T47D (cell line): Measurements from ENCODE around the gene KIAA0586.
A peak's percentile ranks its signal among the peaks of the same experiment; 100 is the strongest.

ENCODE experiments used
- DNase-seq, 2 experiments: peaks; one replicate each; pipeline versions ENCODE4 v3.0.0 to v3.0.0-alpha.2; 2011 to 2012; ENCODE audit warnings: low read depth in 1 of 2, low spot score in 1 of 2
- JUND ChIP-seq: IDR thresholded peaks from 2 replicates; pipeline ENCODE4 v1.6.1; 2012; ENCODE audit warnings: low read depth
- in situ Hi-C: cut with HindIII; loops from 2 replicates; pipeline ENCODE4 v1.10.0; 2016; ENCODE audit warnings: low sequenced_read_pairs, low pct_unique_long_range_greater_than_20kb

KIAA0586 gene

GRCh38 chr14:58426670-58427280 lies 744 bp upstream of the KIAA0586 start:
- in situ Hi-C loops = no loop called here
- DNase-seq = peak; percentile 28 to 85
- no peak for TF ChIP-seq JUND

DNA sequence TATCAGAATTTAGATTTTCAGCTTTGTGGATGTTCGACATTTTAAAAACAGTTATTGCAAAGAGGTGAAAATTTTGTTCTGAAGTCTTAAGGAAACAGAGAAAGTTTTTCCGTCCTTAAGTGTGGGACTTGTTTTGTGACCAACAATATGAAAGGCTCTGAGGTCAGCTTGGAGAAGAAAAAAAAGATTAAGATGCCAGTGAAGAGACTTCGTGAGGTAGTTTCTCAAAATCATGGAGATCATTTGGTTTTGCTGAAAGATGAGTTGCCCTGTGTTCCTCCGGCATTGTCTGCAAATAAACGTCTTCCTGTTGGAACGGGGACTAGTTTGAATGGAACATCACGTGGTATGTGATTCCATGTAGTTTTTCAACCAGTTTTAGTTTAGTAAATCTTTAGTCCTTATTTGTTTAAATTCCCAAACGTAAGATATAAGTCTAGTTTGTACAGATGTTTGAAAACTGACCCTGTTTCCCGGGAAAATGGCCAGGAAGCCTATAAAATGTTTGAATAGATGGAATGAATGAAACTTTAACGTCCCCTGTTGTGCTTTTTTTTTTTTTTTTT lies 682 bp downstream of the KIAA0586 start:
- in situ Hi-C loops = no loop called here
- no peak for TF ChIP-seq JUND
- peak; percentile 16 to 55 for DNase-seq

DNA sequence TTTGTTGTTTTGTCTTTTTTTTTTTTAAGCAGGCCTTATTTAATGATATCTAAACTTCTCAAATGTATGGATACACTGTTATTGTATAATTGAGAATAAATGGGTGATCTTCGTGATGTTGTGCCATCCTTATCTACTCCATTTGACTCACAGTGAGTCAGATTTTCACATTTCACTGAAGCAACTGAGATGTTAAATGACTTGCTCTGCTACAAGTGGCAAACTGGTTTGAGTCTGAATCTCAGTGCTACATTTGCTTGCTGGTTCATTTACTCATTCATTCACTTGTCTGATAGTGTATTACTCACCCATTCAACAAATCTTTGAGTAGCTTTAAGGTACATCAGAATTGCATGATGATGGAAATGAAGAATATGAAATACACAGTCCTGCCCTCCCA lies 2.6 kb downstream of the KIAA0586 start:
- no peak for TF ChIP-seq JUND
- in situ Hi-C loops = no loop called here
- no peak for DNase-seq

DNA sequence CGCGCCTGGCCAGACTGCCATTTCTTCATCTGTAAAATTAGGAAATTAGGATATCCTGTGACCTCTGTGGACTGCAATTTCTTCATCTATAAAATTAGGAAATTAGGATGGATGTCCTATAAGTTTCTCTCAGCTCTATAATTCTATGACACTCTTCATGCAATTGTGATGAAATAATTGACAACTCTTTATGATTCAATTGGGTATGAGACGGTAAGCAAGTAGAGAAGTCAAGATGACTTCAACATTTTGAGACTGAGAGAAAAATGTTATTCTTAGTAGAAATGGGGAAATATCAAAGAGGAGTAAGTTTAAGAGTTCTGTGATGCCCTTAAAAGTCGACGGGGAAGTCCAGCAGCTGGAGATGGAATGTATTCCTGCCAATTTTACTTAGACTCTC lies 12.0 kb downstream of the KIAA0586 start:
- in situ Hi-C loops = no loop called here
- no peak for TF ChIP-seq JUND
- DNase-seq = no peak

DNA sequence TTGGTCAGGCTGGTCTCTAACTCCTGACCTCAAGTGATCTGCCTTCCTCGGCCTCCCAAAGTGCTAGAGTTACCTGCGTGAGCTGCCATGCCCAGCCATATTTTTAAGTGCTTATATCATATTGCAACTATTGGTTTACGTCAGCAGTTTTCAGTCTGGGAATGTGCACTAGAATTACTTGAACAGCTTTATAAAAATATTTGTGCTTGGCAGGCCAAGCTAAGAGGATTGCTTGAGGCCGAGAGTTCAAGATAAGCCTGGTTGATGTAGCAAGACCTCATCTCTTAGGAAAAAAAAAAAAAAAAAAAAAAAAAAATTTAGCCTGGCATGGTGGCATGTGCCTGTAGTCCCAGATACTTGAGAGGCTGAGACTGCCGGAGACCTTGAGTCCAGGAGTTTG lies 17.1 kb downstream of the KIAA0586 start:
- no peak for TF ChIP-seq JUND
- DNase-seq = no peak

DNA sequence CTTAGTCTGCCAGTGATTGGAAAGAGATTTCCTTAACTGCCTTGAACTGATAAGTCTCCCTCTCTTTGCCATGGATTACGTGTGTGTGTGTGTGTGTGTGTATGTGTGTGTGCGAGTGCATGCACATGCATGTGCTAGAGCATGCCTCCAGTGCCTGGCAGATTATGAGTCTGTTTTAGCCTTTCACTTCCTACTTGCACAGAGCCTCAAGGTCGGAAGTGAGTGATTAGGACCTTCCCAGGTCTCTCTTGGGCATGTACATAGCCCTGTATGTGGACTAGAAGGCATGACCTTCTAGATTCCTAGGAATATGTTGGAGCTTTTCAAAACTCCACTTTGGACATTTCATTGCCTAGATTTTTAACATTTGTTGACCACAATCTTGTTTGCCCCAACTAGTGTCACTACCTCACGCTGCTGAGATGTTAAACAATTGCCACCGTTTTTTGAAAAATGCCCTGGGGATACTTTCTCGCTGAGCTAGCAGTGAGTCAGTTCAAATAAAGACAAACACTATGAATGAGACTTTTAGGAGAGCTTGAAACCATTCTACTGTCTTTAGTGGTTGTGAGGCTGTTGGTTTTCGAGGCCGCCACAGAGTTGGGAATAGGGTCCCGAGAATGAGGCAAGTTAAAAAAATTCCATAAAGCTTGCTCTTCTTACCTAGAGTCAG lies 28.2 kb downstream of the KIAA0586 start:
- in situ Hi-C loops = no loop called here
- TF ChIP-seq JUND = no peak; the same call in 1 of the 2 replicates
- DNase-seq = peak; percentile 13 to 74

More for the DNA sequence above, 17.1 kb downstream of the KIAA0586 start:
- in situ Hi-C loops = no loop called here

DNA sequence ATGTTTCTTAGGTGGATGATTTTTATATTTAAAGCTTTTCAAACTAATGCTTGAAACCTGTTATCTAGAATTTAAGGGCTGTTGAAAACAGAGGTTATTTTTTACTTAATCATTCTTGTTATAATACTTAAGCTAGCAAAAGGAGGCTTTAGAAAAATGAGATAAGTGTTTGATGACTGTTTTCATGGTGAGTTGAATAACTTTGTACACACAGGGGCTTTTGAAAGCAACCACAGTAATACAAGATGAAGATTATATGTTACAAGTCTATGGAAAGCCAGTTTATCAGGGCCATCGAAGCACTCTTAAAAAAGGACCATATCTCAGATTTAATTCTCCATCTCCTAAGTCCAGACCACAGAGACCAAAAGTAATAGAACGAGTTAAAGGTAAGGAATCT lies 33.3 kb downstream of the KIAA0586 start:
- in situ Hi-C loops = no loop called here
- TF ChIP-seq JUND = no peak
- DNase-seq = no peak

GRCh38 chr14:58463147-58463546 lies 35.6 kb downstream of the KIAA0586 start:
- in situ Hi-C loops = no loop called here
- DNase-seq = no peak
- TF ChIP-seq JUND = no peak

DNA sequence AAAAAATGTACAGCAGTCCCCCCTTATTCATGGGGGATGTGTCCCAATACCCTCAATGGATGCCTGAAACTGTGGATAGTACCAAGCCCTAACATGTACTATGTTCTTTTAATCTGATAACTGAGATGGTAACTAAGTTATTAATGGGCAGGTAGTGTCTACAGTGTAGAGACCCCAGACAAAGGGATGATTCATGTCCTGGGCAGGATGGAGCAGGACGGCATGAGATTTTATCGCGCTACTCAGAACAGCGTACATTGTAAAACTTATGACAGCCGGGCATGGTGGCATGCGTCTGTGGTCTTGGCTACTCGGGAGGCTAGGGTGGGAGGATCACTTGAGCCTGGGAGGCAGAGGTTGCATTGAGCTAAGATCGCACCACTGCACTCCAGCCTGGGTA lies 37.1 kb downstream of the KIAA0586 start:
- no peak for DNase-seq
- in situ Hi-C loops = no loop called here
- no peak for TF ChIP-seq JUND

DNA sequence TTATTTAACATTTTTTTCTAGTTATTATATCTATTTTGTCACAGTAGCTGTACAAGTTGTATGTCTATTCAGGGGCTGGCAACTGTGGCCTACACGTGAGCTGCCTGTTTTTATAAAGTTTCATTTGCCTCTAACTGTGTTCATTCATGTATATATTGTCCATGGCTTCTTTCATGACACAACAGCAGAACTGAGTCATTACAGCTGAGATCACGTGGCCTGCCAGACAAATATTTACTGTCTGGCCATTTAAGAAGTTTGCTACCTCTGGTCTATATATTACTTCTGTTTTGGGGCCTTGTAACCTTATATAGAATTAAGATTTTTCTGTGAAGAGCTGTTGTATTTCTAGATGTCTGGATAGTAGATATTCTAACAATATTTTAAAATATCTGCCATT lies 37.9 kb downstream of the KIAA0586 start:
- in situ Hi-C loops = no loop called here
- DNase-seq = peak in 1 of 2 experiments; percentile 58
- no peak for TF ChIP-seq JUND

GRCh38 chr14:58466459-58466858 lies 38.9 kb downstream of the KIAA0586 start:
- in situ Hi-C loops = no loop called here
- no peak for TF ChIP-seq JUND

GRCh38 chr14:58467575-58467974 lies 40.1 kb downstream of the KIAA0586 start:
- in situ Hi-C loops = no loop called here
- no peak for DNase-seq
- TF ChIP-seq JUND = no peak

More at GRCh38 chr14:58466459-58466858, 38.9 kb downstream of the KIAA0586 start:
- no peak for DNase-seq

DNA sequence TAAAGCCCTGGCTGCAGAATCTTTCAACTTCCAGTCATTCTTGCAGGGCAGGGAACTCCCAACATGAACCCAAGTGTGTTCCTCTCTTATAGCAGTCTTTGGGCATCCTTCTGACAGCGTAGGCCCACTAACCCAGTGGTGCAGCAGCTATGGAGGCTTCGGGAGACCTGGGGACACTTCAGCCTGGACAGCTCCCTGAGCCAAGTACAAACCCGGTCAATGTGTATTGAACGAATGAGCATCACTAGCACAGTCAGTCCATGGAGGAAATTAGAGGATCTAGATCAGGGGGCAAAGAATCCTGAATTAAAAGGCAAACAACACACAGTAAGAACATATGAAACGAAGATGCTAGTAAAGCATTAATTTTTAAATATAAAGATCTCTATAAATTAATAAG lies 41.8 kb downstream of the KIAA0586 start:
- DNase-seq = no peak
- TF ChIP-seq JUND = no peak
- in situ Hi-C loops = no loop called here
